Liver (tissue), 9 donors: ENCODE results near the gene LEKR1. TPM values are rescaled to one million over a fixed set of nuclear protein-coding genes. Genes with fewer than 3 reads are reported as not detected.

Source experiments
- DNase-seq: peaks from one replicate; pipeline ENCODE4 v3.0.0-alpha.2; 2017; ENCODE audit warnings: low spot score
- H3K27ac ChIP-seq, 2 donors: one replicate each; pipeline ENCODE4 v1.7.0; 2013; ENCODE audit warnings: inconsistent platforms in 2 of 2, low read length in 2 of 2, control low read depth in 1 of 2, low read depth in 1 of 2, mild to moderate bottlenecking in 1 of 2
- H3K27me3 ChIP-seq, 4 donors: one replicate each; pipeline versions ENCODE4 v1.6.1 to v1.7.0; 2013; ENCODE audit warnings: low read length in 3 of 4, inconsistent platforms in 1 of 4, mild to moderate bottlenecking in 1 of 4, moderate library complexity in 1 of 4; ENCODE audit not compliant: control insufficient read depth in 4 of 4, insufficient read depth in 4 of 4
- H3K36me3 ChIP-seq, 4 donors: one replicate each; pipeline versions ENCODE4 v1.6.1 to v1.7.0; 2013; ENCODE audit warnings: low read length in 3 of 4, mild to moderate bottlenecking in 3 of 4, low read depth in 1 of 4, moderate library complexity in 1 of 4; ENCODE audit not compliant: control insufficient read depth in 4 of 4, insufficient read depth in 3 of 4
- H3K4me1 ChIP-seq, 4 donors: one replicate each; pipeline versions ENCODE4 v1.6.1 to v1.7.0; 2013; ENCODE audit warnings: low read length in 3 of 4, mild to moderate bottlenecking in 3 of 4, moderate library complexity in 1 of 4; ENCODE audit not compliant: control insufficient read depth in 4 of 4, insufficient read depth in 4 of 4
- H3K4me3 ChIP-seq, 3 donors: one replicate each; pipeline versions ENCODE4 v1.6.1 to v1.7.0; 2013; ENCODE audit warnings: low read length in 3 of 3, control low read depth in 1 of 3, low read depth in 1 of 3, mild to moderate bottlenecking in 1 of 3
- H3K9ac ChIP-seq, 2 donors: one replicate each; pipeline ENCODE4 v1.7.0; 2013; ENCODE audit warnings: low read length in 2 of 2, mild to moderate bottlenecking in 2 of 2, moderate library complexity in 2 of 2, control low read depth in 1 of 2, low read depth in 1 of 2
- H3K9me3 ChIP-seq, 4 donors: one replicate each; pipeline versions ENCODE4 v1.6.1 to v1.7.0; 2013; ENCODE audit warnings: low read length in 3 of 4; ENCODE audit not compliant: control insufficient read depth in 4 of 4
- ATF3 ChIP-seq: IDR thresholded peaks from 2 replicates; pipeline ENCODE4 v1.6.1; 2016; ENCODE audit warnings: antibody characterized with exemption
- CTCF ChIP-seq: fragments of 150-350 bp; IDR thresholded peaks from 2 replicates; pipeline ENCODE4 v1.5.1; 2017; ENCODE audit warnings: improper control_type of control experiment, low read depth, low read length; ENCODE audit not compliant: missing input control
- EGR1 ChIP-seq, 2 donors: IDR thresholded peaks; 2 replicates each; pipeline ENCODE4 v1.6.1; 2016 to 2018; ENCODE audit warnings: antibody characterized with exemption in 2 of 2, low read depth in 2 of 2
- FOXA1 ChIP-seq: IDR thresholded peaks from 2 replicates; pipeline ENCODE4 v1.6.1; 2016; ENCODE audit warnings: antibody characterized with exemption
- FOXA2 ChIP-seq: IDR thresholded peaks from 2 replicates; pipeline ENCODE4 v1.6.1; 2016; ENCODE audit warnings: antibody characterized with exemption
- GABPA ChIP-seq, 2 donors: IDR thresholded peaks in 1 of 2; conservative IDR thresholded peaks in 1 of 2; 2 replicates each; pipeline ENCODE4 v1.6.1; 2016; ENCODE audit warnings: antibody characterized with exemption in 2 of 2, mild to moderate bottlenecking in 1 of 2, moderate library complexity in 1 of 2
- HNF4A ChIP-seq, 2 donors: conservative IDR thresholded peaks; 2 replicates each; pipeline ENCODE4 v1.6.1; 2016; ENCODE audit warnings: antibody characterized with exemption in 2 of 2, mild to moderate bottlenecking in 2 of 2
- HNF4G ChIP-seq: IDR thresholded peaks from 2 replicates; pipeline ENCODE4 v1.6.1; 2016; ENCODE audit warnings: antibody characterized with exemption
- JUND ChIP-seq, 2 donors: IDR thresholded peaks; 2 replicates each; pipeline ENCODE4 v1.6.1; 2016; ENCODE audit warnings: antibody characterized with exemption in 2 of 2
- MAX ChIP-seq: IDR thresholded peaks from 2 replicates; pipeline ENCODE4 v1.6.1; 2016; ENCODE audit warnings: antibody characterized with exemption
- NR2F2 ChIP-seq: IDR thresholded peaks from 2 replicates; pipeline ENCODE4 v1.6.1; 2016; ENCODE audit warnings: antibody characterized with exemption
- RAD21 ChIP-seq, 2 donors: IDR thresholded peaks; 2 replicates each; pipeline ENCODE4 v1.6.1; 2016; ENCODE audit warnings: antibody characterized with exemption in 2 of 2, mild to moderate bottlenecking in 2 of 2
- REST ChIP-seq: IDR thresholded peaks from 2 replicates; pipeline ENCODE4 v1.6.1; 2016; ENCODE audit warnings: antibody characterized with exemption, mild to moderate bottlenecking
- RXRA ChIP-seq, 2 donors: IDR thresholded peaks; 2 replicates each; pipeline ENCODE4 v1.6.1; 2017 to 2018; ENCODE audit warnings: antibody characterized with exemption in 2 of 2, mild to moderate bottlenecking in 1 of 2
- SP1 ChIP-seq: IDR thresholded peaks from 2 replicates; pipeline ENCODE4 v1.6.1; 2018; ENCODE audit warnings: antibody characterized with exemption, mild to moderate bottlenecking
- TAF1 ChIP-seq: conservative IDR thresholded peaks from 2 replicates; pipeline ENCODE4 v1.6.1; 2016; ENCODE audit warnings: antibody characterized with exemption, mild to moderate bottlenecking
- YY1 ChIP-seq: IDR thresholded peaks from 2 replicates; pipeline ENCODE4 v1.6.1; 2016; ENCODE audit warnings: antibody characterized with exemption, mild to moderate bottlenecking
- ZBTB33 ChIP-seq: IDR thresholded peaks from 2 replicates; pipeline ENCODE4 v1.6.1; 2016; ENCODE audit warnings: antibody characterized with exemption
- WGBS: extraction: QIAGEN DNeasy Blood & Tissue Kit; methylation state at CpG from one replicate; pipeline ENCODE4 v1.1.7; 2013; 5-methylcytosine and 5-hydroxymethylcytosine counted together
- polyA plus RNA-seq, 2 donors: library from polyadenylated mRNA; stranded (reverse) in 1 of 2; unstranded in 1 of 2; fragments of 200-250 nt in 1 of 2; fragments of >200 nt in 1 of 2; fragmentation: Nextera tagmentation in 1 of 2; extraction: Ambion mirVana in 1 of 2; gene quantifications; one replicate each; pipeline versions ENCODE4 v1.2.1 to v1.2.3, GENCODE V29; 2013 to 2015
- total RNA-seq, 2 donors: library from RNA; depleted of rRNA; stranded (reverse); fragments of >200 nt; gene quantifications; one replicate each; pipeline ENCODE4 v1.2.3, GENCODE V29; 2014
- donor health status: healthy.
- donor health status: healthy.
- donor health status: healthy.
- donor health status: healthy.
- donor health status: healthy.

LEKR1 gene
- total and polyA plus RNA-seq, 4 donors, result 0.19 to 0.72 (median 0.44) TPM

GRCh38 chr3:156975721-156976120 is 149.6 kb downstream of the LEKR1 start:
- H3K4me1 ChIP-seq, result no peaks in the 10 kb centered on the region
- H3K27ac ChIP-seq, result no peak overlapping the region
- no peak for DNase-seq
- H3K4me3 ChIP-seq, result no peak overlapping the region
- H3K27me3 ChIP-seq, result no peaks in the 10 kb centered on the region
- TF ChIP-seq NR2F2, result no peak
- TF ChIP-seq REST, result no peak
- no peak for TF ChIP-seq SP1
- no peak for TF ChIP-seq MAX
- no peak for TF ChIP-seq GABPA (IDR thresholded peaks at IDR 0.05 in 1 of 2, conservative IDR thresholded peaks at IDR 0.05 in 1 of 2)
- no peak for TF ChIP-seq TAF1
- no peak for TF ChIP-seq RAD21 (IDR thresholded peaks at IDR 0.05)
- no peak for TF ChIP-seq YY1
- no peak for TF ChIP-seq EGR1 (IDR thresholded peaks at IDR 0.05; ENCODE audit: low read depth in 2 of 2)
- no peak for TF ChIP-seq ZBTB33
- no peak for TF ChIP-seq ATF3
- TF ChIP-seq FOXA1, result no peak
- TF ChIP-seq RXRA (IDR thresholded peaks at IDR 0.05), result no peak
- TF ChIP-seq HNF4A (conservative IDR thresholded peaks at IDR 0.05), result no peak
- TF ChIP-seq FOXA2, result no peak
- TF ChIP-seq CTCF, result no peak
- no peak for TF ChIP-seq JUND (IDR thresholded peaks at IDR 0.05)
- no peak for TF ChIP-seq HNF4G
- WGBS, result 42% methylated on average over 1 of the region's 1 CpG
- no peaks in the 10 kb centered on the region for H3K36me3 ChIP-seq
- H3K9ac ChIP-seq, result no peak overlapping the region
- no peaks in the 10 kb centered on the region for H3K9me3 ChIP-seq
